Heart left ventricle (tissue), 16 donors: ENCODE data around the gene KCNQ1. TPM values are rescaled to one million over a fixed set of nuclear protein-coding genes. Genes with fewer than 3 reads are reported as not detected.

Experiments used
- ATAC-seq, 4 donors: fragments of 200-7000 bp; cut with Tn5 transposase; one replicate each; pipeline ENCODE4 v1.9.1; 2020 to 2022; ENCODE audit warnings: moderate library complexity in 4 of 4, mild to moderate bottlenecking in 3 of 4, moderate number of reproducible peaks in 1 of 4
- DNase-seq, 5 donors: peaks; one replicate each; pipeline ENCODE4 v3.0.0-alpha.2; 2020
- H3K27ac ChIP-seq, 12 donors: fragments of 200-600 bp; sonication (generic) in 4 of 12; one replicate each; pipeline versions ENCODE4 v1.5.0 to v1.8.0; 2016 to 2022; ENCODE audit warnings: mild to moderate bottlenecking in 2 of 12
- H3K27me3 ChIP-seq, 9 donors: fragments of 200-600 bp; sonication (generic) in 2 of 9; one replicate each; pipeline versions ENCODE4 v1.5.1 to v1.8.0; 2016 to 2022; ENCODE audit warnings: mild to moderate bottlenecking in 3 of 9
- H3K36me3 ChIP-seq, 9 donors: fragments of 200-600 bp; sonication (generic) in 2 of 9; one replicate each; pipeline versions ENCODE4 v1.5.0 to v1.8.0; 2018 to 2022; ENCODE audit warnings: mild to moderate bottlenecking in 2 of 9
- H3K4me1 ChIP-seq, 12 donors: fragments of 200-600 bp; sonication (generic) in 4 of 12; one replicate each; pipeline versions ENCODE4 v1.5.0 to v1.8.0; 2016 to 2022; ENCODE audit warnings: mild to moderate bottlenecking in 3 of 12
- H3K4me3 ChIP-seq, 12 donors: fragments of 200-600 bp; sonication (generic) in 4 of 12; one replicate each; pipeline versions ENCODE4 v1.5.0 to v1.8.0; 2017 to 2022; ENCODE audit warnings: mild to moderate bottlenecking in 9 of 12, moderate library complexity in 4 of 12
- H3K9me3 ChIP-seq, 12 donors: fragments of 200-600 bp; sonication (generic) in 4 of 12; one replicate each; pipeline versions ENCODE4 v1.5.0 to v1.8.0; 2016 to 2022; ENCODE audit warnings: mild to moderate bottlenecking in 1 of 12
- CTCF ChIP-seq, 12 donors: fragments of 200-600 bp; sonication (generic) in 4 of 12; IDR thresholded peaks; one replicate each; pipeline versions ENCODE4 v1.5.0 to v1.8.0; 2018 to 2022; ENCODE audit warnings: antibody characterized with exemption in 12 of 12, mild to moderate bottlenecking in 5 of 12
- POLR2A ChIP-seq, 2 donors: fragments of 450-650 bp; IDR thresholded peaks; one replicate each; pipeline ENCODE4 v1.6.1; 2017; ENCODE audit warnings: antibody characterized with exemption in 2 of 2, mild to moderate bottlenecking in 2 of 2, moderate library complexity in 2 of 2
- WGBS, 4 donors: extraction: QIAGEN DNeasy Blood & Tissue Kit in 2 of 4; methylation state at CpG; one replicate each; pipeline versions ENCODE4 v1.1.5 to v1.1.7; 2013 to 2018; 5-methylcytosine and 5-hydroxymethylcytosine counted together
- intact Hi-C, 10 donors: fragments of 100-400 bp; cut with DNase I; formaldehyde crosslinking; loops; one replicate each; pipeline versions ENCODE4 v1.11.1 to v1.14.2; 2022
- polyA plus RNA-seq, 2 donors: library from polyadenylated mRNA; stranded (reverse); fragments of 200-250 nt; gene quantifications; one replicate each; pipeline ENCODE4 v1.2.3, GENCODE V29; 2013
- total RNA-seq, 9 donors: library from RNA; depleted of rRNA in 2 of 9; stranded (reverse); fragments of >200 nt in 2 of 9; fragmentation: NEBNext Ultra II Directional in 3 of 9; extraction: Animal tissue kit (Norgen Biotek cat#: 25700) in 3 of 9; gene quantifications; one replicate each; pipeline versions ENCODE4 v1.1.0 to v1.2.4, GENCODE V29; 2016 to 2023
- donor health status: ischemic (EF 13 %, LVEDD 7.1; RV severe dilation, severe dysfunction).
- donor health status: healthy with polysubstance abuse.
- donor health status: DM: no; HTN: yes; CAD: no.
- donor health status: DM: no; HTN: no; CAD: no.
- donor health status: ischemic (EF 25% LVEDD 6.9; RV normal size, moderate dysfunction).
- donor health status: ischemic (EF 25% LVEDD 5.7; RV mildly dilated, moderate dysfunction).
- donor health status: healthy.
- donor health status: DM: yes; HTN: yes; CAD: no.
- donor health status: ischemic (EF 35%, LVEDD 5.7; RV mildly dilated, moderate dysfunction).
- donor health status: nonischemic (EF 11% LVEDD 7.7; RV severe dilation, severe dysfunction).
- donor health status: DM: yes; HTN: yes; CAD: no.
- donor health status: PGD.
- donor health status: ischemic (EF 29% LVEDD 5.4; RV normal size, mild dysfunction).
- donor health status: nonischemic (EF 23%, LVEDD 6.1; RV moderate dilation, normal function).

Gene KCNQ1
- total and polyA plus RNA-seq, 11 donors, result 18.6 to 42.4 (median 31.4) TPM

- Histone ChIP-seq H3K27me3 (no peaks in the 10 kb centered on the region), H3K4me3 (no peak overlapping the region), H3K27ac (no peak overlapping the region), H3K4me1 (peaks cover 0 to 52% (median 23%) of the 10 kb centered on the region in 12 donors), H3K9me3 (no peaks in the 10 kb centered on the region), H3K36me3 (no peaks in the 10 kb centered on the region)
- peak in 1 of 5 donors; percentile 36 for DNase-seq
- no peak for ATAC-seq
- intact Hi-C loops, result no loop called here
- TF ChIP-seq CTCF (IDR thresholded peaks at IDR 0.05), result no peak
- TF ChIP-seq POLR2A (IDR thresholded peaks at IDR 0.05), result no peak
- 77 to 87% (median 84%) methylated on average over 21 of the region's 21 CpGs for WGBS, 4 donors
These were observed 23.8 kb downstream of the KCNQ1 start for GRCh38 chr11:2468363-2469235.

GRCh38 chr11:2470495-2470894 lies 25.7 kb downstream of the KCNQ1 start:
- peaks cover 0 to 48% (median 18%) of the 10 kb centered on the region in 12 donors for H3K4me1 ChIP-seq
- no peak overlapping the region for H3K4me3 ChIP-seq
- no peaks in the 10 kb centered on the region for H3K36me3 ChIP-seq
- 76 to 78% (median 77%) methylated on average over 7 of the region's 7 CpGs for WGBS, 4 donors
- H3K27ac ChIP-seq, result no peak overlapping the region
- no peak for ATAC-seq
- intact Hi-C loops, result loop anchor here in 1 of 10 donors (5.0 kb wide), 1 partner anchor 37 kb away; no protein-coding TSS in a partner anchor
- H3K9me3 ChIP-seq, result no peaks in the 10 kb centered on the region
- no peak for TF ChIP-seq CTCF (IDR thresholded peaks at IDR 0.05)
- TF ChIP-seq POLR2A (IDR thresholded peaks at IDR 0.05), result no peak
- peak in 1 of 5 donors; percentile 8 for DNase-seq
- H3K27me3 ChIP-seq, result no peaks in the 10 kb centered on the region

GRCh38 chr11:2471048-2471803 lies 26.4 kb downstream of the KCNQ1 start:
- H3K36me3 ChIP-seq, result no peaks in the 10 kb centered on the region
- DNase-seq (peak in 1 of 5 donors; percentile 39), ATAC-seq (no peak)
- WGBS, 4 donors, result 79 to 84% (median 82%) methylated on average over 16 to 17 of the region's 17 CpGs
- no peak for TF ChIP-seq CTCF (IDR thresholded peaks at IDR 0.05)
- TF ChIP-seq POLR2A (IDR thresholded peaks at IDR 0.05), result no peak
- H3K27me3 ChIP-seq, result no peaks in the 10 kb centered on the region
- H3K9me3 ChIP-seq, result no peaks in the 10 kb centered on the region
- no peak overlapping the region for H3K27ac ChIP-seq
- intact Hi-C loops, result loop anchor here in 1 of 10 donors (5.0 kb wide), 1 partner anchor 36 kb away; no protein-coding TSS in a partner anchor
- peaks cover 0 to 41% (median 12%) of the 10 kb centered on the region in 12 donors for H3K4me1 ChIP-seq
- no peak overlapping the region for H3K4me3 ChIP-seq

GRCh38 chr11:2471804-2472096 lies 26.9 kb downstream of the KCNQ1 start:
- H3K9me3 ChIP-seq, result no peaks in the 10 kb centered on the region
- peaks cover 0 to 36% (median 10%) of the 10 kb centered on the region in 12 donors for H3K4me1 ChIP-seq
- 90 to 97% (median 94%) methylated on average over 6 of the region's 6 CpGs for WGBS, 4 donors
- DNase-seq (no peak), ATAC-seq (no peak)
- H3K36me3 ChIP-seq, result no peaks in the 10 kb centered on the region
- TF ChIP-seq CTCF (IDR thresholded peaks at IDR 0.05) (no peak), POLR2A (IDR thresholded peaks at IDR 0.05) (no peak)
- no peak overlapping the region for H3K4me3 ChIP-seq
- intact Hi-C loops, result loop anchor here in 1 of 10 donors (5.0 kb wide), 1 partner anchor 36 kb away; no protein-coding TSS in a partner anchor
- H3K27ac ChIP-seq, result no peak overlapping the region
- no peaks in the 10 kb centered on the region for H3K27me3 ChIP-seq
